A673 (cell line): ENCODE measurements around the gene NOP16.

Source experiments
- CTCF ChIP-seq: fragments of 300-800, 200-600 bp; sonication (generic); conservative IDR thresholded peaks from 2 replicates; pipeline ENCODE4 v1.5.1; 2017; ENCODE audit warnings: low read depth, mild to moderate bottlenecking, antibody characterized with exemption, low read length, moderate library complexity, mixed read lengths
- EZH2 ChIP-seq: fragments of 200-600 bp; sonication (generic); IDR thresholded peaks from 2 replicates; pipeline ENCODE4 v1.6.1; 2017; ENCODE audit warnings: borderline replicate concordance, low read depth, mild to moderate bottlenecking, mixed read lengths, antibody characterized with exemption, low read length; ENCODE audit not compliant: poor library complexity, severe bottlenecking

- TF ChIP-seq CTCF: no peak
- no peak for TF ChIP-seq EZH2
Measured at GRCh38 chr5:176388444-176389134, at the start of gene NOP16, which contains the start of gene HIGD2A.
